PC-3 (cell line): ENCODE data around the gene GINS1.

Experiments
- CTCF ChIP-seq: fragments of 300-600 bp; sonication (generic); conservative IDR thresholded peaks from 2 replicates; pipeline ENCODE4 v1.5.1; 2017; ENCODE audit warnings: antibody characterized with exemption, low read depth, mild to moderate bottlenecking, low read length
- EZH2phosphoT487 ChIP-seq: fragments of 300-600 bp; sonication (generic); IDR thresholded peaks from 2 replicates; pipeline ENCODE4 v1.6.1; 2018; ENCODE audit warnings: mild to moderate bottlenecking, antibody characterized with exemption, low read length, borderline replicate concordance

DNA sequence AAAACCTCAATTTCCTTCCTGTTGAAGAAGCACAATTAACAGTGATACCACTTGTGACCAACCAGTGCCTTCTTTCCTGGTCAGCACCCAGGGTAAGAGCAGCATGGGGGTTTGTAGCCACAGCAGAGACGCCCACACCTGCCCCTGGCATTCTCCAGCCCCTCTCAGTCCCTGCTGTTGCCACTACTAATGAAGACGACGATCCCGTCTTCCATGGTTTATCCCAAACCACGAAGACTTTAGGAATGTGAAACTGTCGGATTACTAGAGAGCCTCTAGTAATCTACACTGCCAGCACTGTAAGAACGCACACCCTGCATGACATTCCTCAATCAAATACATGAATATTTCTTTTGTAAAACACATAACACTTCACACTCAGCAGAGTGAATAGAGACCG is 60.0 kb downstream of the GINS1 start:
- TF ChIP-seq CTCF (no peak), EZH2phosphoT487 (no peak)
